ENCODE data around the gene ABCB9.

GRCh38 chr12:122886161-122886560 is 80.1 kb downstream of the ABCB9 start:
- TF ChIP-seq CTCF (IDR thresholded peaks at IDR 0.05) (no peak), POLR2A (IDR thresholded peaks at IDR 0.05) (no peak)
